ENCODE results near the gene AFTPH.

The AFTPH gene

GRCh38 chr2:64524604-64525316 lies 632 bp downstream of the AFTPH start:
- TF ChIP-seq CTCF (IDR thresholded peaks at IDR 0.05) = no peak

- TF ChIP-seq CTCF (IDR thresholded peaks at IDR 0.05) = no peak
Measured at GRCh38 chr2:64525317-64525613, 1.1 kb downstream of the AFTPH start.

- TF ChIP-seq CTCF (IDR thresholded peaks at IDR 0.05) = no peak
Measured at GRCh38 chr2:64526034-64526433, 1.9 kb downstream of the AFTPH start.

GRCh38 chr2:64532030-64532429 lies 7.9 kb downstream of the AFTPH start:
- TF ChIP-seq CTCF (IDR thresholded peaks at IDR 0.05) = no peak

GRCh38 chr2:64533882-64534281 lies 9.8 kb downstream of the AFTPH start:
- TF ChIP-seq CTCF (IDR thresholded peaks at IDR 0.05) = no peak

- no peak for TF ChIP-seq CTCF (IDR thresholded peaks at IDR 0.05)
Measured at GRCh38 chr2:64534363-64534762, 10.2 kb downstream of the AFTPH start.

- TF ChIP-seq CTCF (IDR thresholded peaks at IDR 0.05) = no peak
Measured at GRCh38 chr2:64535024-64535423, 10.9 kb downstream of the AFTPH start.

- TF ChIP-seq CTCF (IDR thresholded peaks at IDR 0.05) = no peak
Measured at GRCh38 chr2:64537991-64538390, 13.9 kb downstream of the AFTPH start.

Measured in LNCAP (cell line).